HG03196 (cell line): ENCODE data around the gene SEMA5A.
"Not testable (repeated sequence)": the region's sequence is repeated elsewhere in the genome, so short reads cannot be mapped to it uniquely, and the experiment has no call there.

ENCODE experiments used
- ATAC-seq: cut with Tn5 transposase; IDR thresholded peaks from one replicate; pipeline ENCODE4 v1.9.1; 2021; ENCODE audit not compliant: unreplicated experiment

The SEMA5A gene

GRCh38 chr5:9409413-9409960 lies 136.4 kb downstream of the SEMA5A start:
- ATAC-seq = no peak

GRCh38 chr5:9408964-9409363 lies 136.9 kb downstream of the SEMA5A start:
- no peak for ATAC-seq

- ATAC-seq = peak; percentile 53
These were observed 140.6 kb downstream of the SEMA5A start for GRCh38 chr5:9405196-9405754.

- ATAC-seq = no peak
These were observed 143.9 kb downstream of the SEMA5A start for GRCh38 chr5:9401786-9402472.

- not testable (repeated sequence) for ATAC-seq
These were observed 146.1 kb downstream of the SEMA5A start for GRCh38 chr5:9399783-9400182.

GRCh38 chr5:9399094-9399493 lies 146.8 kb downstream of the SEMA5A start:
- ATAC-seq = no peak

GRCh38 chr5:9398227-9398626 lies 147.6 kb downstream of the SEMA5A start:
- ATAC-seq = no peak

- ATAC-seq = no peak
These were observed 149.5 kb downstream of the SEMA5A start for GRCh38 chr5:9396285-9396770.

- ATAC-seq = no peak
These were observed 150.2 kb downstream of the SEMA5A start for GRCh38 chr5:9395706-9396105.

GRCh38 chr5:9394221-9394620 lies 151.7 kb downstream of the SEMA5A start:
- no peak for ATAC-seq

GRCh38 chr5:9392625-9393024 lies 153.2 kb downstream of the SEMA5A start:
- ATAC-seq = no peak

GRCh38 chr5:9391080-9391479 lies 154.8 kb downstream of the SEMA5A start:
- ATAC-seq = no peak

- ATAC-seq = no peak
These were observed 155.8 kb downstream of the SEMA5A start for GRCh38 chr5:9390113-9390512.

- no peak for ATAC-seq
These were observed 156.8 kb downstream of the SEMA5A start for GRCh38 chr5:9388941-9389674.

GRCh38 chr5:9387879-9388278 lies 158.0 kb downstream of the SEMA5A start:
- no peak for ATAC-seq

GRCh38 chr5:9386945-9387344 lies 158.9 kb downstream of the SEMA5A start:
- ATAC-seq = no peak

- no peak for ATAC-seq
These were observed 163.4 kb downstream of the SEMA5A start for GRCh38 chr5:9382522-9382921.

- peak; percentile 80 for ATAC-seq
These were observed 164.4 kb downstream of the SEMA5A start for GRCh38 chr5:9381464-9381863.

GRCh38 chr5:9380109-9380508 lies 165.8 kb downstream of the SEMA5A start:
- no peak for ATAC-seq

GRCh38 chr5:9376363-9377117 lies 169.3 kb downstream of the SEMA5A start:
- no peak for ATAC-seq

- ATAC-seq = no peak
These were observed 170.1 kb downstream of the SEMA5A start for GRCh38 chr5:9375756-9376155.
